HG03520 (cell line): ENCODE data around the gene NOXO1.
A peak's percentile ranks its signal among the peaks of the same experiment; 100 is the strongest.
"Not testable (repeated sequence)": the region's sequence is repeated elsewhere in the genome, so short reads cannot be mapped to it uniquely, and the experiment has no call there.

Source experiments
- ATAC-seq: cut with Tn5 transposase; IDR thresholded peaks from one replicate; pipeline ENCODE4 v1.9.1; 2021; ENCODE audit warnings: mild to moderate bottlenecking, moderate library complexity; ENCODE audit not compliant: unreplicated experiment

NOXO1 gene

GRCh38 chr16:1963806-1964505 lies 17.3 kb downstream of the NOXO1 start:
- peak; percentile 1 for ATAC-seq

- not testable (repeated sequence) for ATAC-seq
Observed at GRCh38 chr16:1962161-1963153, 18.8 kb downstream of the NOXO1 start.

GRCh38 chr16:1961651-1962067 lies 19.6 kb downstream of the NOXO1 start:
- ATAC-seq, result no peak

- no peak for ATAC-seq
Observed at GRCh38 chr16:1960665-1961630, 20.3 kb downstream of the NOXO1 start.

GRCh38 chr16:1959269-1960039 lies 21.8 kb downstream of the NOXO1 start, which contains the start of gene NDUFB10:
TSS of gene NDUFB10 (plus strand) at chr16:1959538. CDS start at chr16:1959625, 87 bp downstream.
- peak; percentile 67 for ATAC-seq

GRCh38 chr16:1958715-1959268 lies 22.5 kb downstream of the NOXO1 start:
- ATAC-seq, result no peak

GRCh38 chr16:1958143-1958491 lies 23.2 kb downstream of the NOXO1 start:
- ATAC-seq, result not testable (repeated sequence)

- ATAC-seq, result not testable (repeated sequence)
Observed at GRCh38 chr16:1957434-1958142, 23.7 kb downstream of the NOXO1 start.

- no peak for ATAC-seq
Observed at GRCh38 chr16:1953734-1954133, 27.5 kb downstream of the NOXO1 start.

GRCh38 chr16:1950559-1950958 lies 30.7 kb downstream of the NOXO1 start:
- no peak for ATAC-seq

GRCh38 chr16:1950047-1950446 lies 31.2 kb downstream of the NOXO1 start:
- ATAC-seq, result no peak

GRCh38 chr16:1949507-1949906 lies 31.8 kb downstream of the NOXO1 start:
- ATAC-seq, result no peak

- no peak for ATAC-seq
Observed at GRCh38 chr16:1947369-1947670, 33.9 kb downstream of the NOXO1 start.

GRCh38 chr16:1946495-1947368 lies 34.5 kb downstream of the NOXO1 start:
- ATAC-seq, result no peak

GRCh38 chr16:1945559-1946391 lies 35.5 kb downstream of the NOXO1 start:
- ATAC-seq, result no peak

- no peak for ATAC-seq
Observed at GRCh38 chr16:1944612-1945199, 36.6 kb downstream of the NOXO1 start.
